Neuron (in vitro differentiated cells): ENCODE results near the gene EMC10.

Experiments
- H2AFZ ChIP-seq: one replicate; pipeline ENCODE4 v1.6.1; 2013; ENCODE audit warnings: low read depth, mild to moderate bottlenecking, inconsistent platforms, low read length, moderate library complexity
- H3K27me3 ChIP-seq: one replicate; pipeline ENCODE4 v1.6.1; 2013; ENCODE audit warnings: low read length; ENCODE audit not compliant: insufficient read depth
- H3K36me3 ChIP-seq: one replicate; pipeline ENCODE4 v1.6.1; 2013; ENCODE audit warnings: low read length; ENCODE audit not compliant: insufficient read depth
- H3K4me1 ChIP-seq: one replicate; pipeline ENCODE4 v1.6.1; 2013; ENCODE audit warnings: low read length; ENCODE audit not compliant: insufficient read depth
- H3K4me3 ChIP-seq: 2 replicates; pipeline ENCODE4 v1.5.1; 2013; ENCODE audit warnings: mild to moderate bottlenecking, low read length, moderate library complexity
- H3K9me3 ChIP-seq: one replicate; pipeline ENCODE4 v1.6.1; 2013; ENCODE audit warnings: low read length

EMC10 gene

DNA sequence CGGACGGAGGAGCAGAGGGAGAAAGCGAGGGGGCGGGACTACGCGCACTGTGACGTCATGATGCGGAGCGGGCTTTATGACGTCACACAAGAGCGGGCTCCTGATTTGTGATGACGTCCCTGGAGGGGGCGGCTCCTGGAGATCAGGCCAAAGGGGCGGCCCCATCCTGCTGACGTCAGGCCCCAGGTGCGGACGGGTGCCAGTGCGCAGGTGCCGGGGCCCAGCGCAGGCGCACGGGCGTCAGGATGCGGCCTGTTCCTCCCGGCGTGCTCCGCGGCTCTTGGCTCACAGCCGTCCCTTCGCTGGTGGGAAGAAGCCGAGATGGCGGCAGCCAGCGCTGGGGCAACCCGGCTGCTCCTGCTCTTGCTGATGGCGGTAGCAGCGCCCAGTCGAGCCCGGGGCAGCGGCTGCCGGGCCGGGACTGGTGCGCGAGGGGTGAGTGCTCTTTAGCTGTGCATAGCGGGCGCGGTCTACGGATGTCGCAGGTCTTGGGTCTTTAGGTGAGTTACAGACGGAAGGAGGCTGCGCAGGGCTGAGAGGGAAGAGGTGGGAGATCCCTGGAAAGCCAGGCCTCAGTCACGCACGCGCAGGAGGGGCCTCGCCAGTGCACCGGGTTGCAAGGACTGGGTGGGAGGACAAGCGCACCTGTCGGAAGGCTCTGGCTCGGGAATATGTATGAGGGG is at the start of gene EMC10, which contains the start of gene GARIN5A:
TSS of gene EMC10 (plus strand) at position 284 of the 683 bp plus-strand sequence. CDS start at position 322, 38 bp downstream.
TSS of gene GARIN5A (minus strand) at position 625 of the 683 bp plus-strand sequence. CDS start at position 165, 460 bp downstream.
- Histone ChIP-seq H3K27me3 (no peaks in the 10 kb centered on the region), H3K36me3 (peaks cover 12% of the 10 kb centered on the region), H3K4me1 (peaks cover 5% of the 10 kb centered on the region)

DNA sequence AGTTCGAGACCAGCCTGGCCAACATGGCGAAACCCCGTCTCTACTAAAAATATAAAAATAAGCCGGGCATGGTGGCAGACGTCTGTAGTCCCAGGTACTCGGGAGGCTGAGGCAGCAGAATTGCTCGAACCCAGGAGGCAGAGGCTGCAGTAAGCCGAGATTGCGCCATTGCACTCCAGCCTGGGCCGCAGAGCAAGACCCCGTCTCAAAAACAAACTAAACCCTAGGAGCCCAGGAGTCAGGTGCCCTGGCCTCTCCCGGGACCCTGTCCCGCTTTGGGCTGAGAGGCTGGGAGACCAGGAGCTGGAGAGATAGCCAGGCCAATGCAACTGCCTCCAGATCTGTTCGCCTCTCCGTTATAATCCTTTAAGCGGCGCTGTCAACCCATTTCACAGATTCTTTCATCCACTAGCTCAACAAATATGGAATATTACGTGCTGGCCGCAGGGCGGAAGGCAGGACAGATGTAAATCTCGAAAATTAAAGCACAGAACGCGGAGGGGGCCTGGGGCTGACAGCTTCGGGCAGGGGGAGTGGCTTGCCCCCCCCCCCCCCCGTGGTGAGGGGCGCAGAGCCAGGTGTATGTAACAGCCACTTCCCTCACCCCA is 48.9 kb upstream of the EMC10 start:
- H3K36me3 ChIP-seq, result no peaks in the 10 kb centered on the region

More for the DNA sequence above, at the start of gene EMC10, which contains the start of gene GARIN5A:
- peak within 1 kb of the TSS; percentile 70 for H3K4me3 ChIP-seq
- H2AFZ ChIP-seq, result peak within 1 kb of the TSS; percentile 92
- H3K9me3 ChIP-seq, result peaks cover 23% of the 10 kb centered on the region

DNA sequence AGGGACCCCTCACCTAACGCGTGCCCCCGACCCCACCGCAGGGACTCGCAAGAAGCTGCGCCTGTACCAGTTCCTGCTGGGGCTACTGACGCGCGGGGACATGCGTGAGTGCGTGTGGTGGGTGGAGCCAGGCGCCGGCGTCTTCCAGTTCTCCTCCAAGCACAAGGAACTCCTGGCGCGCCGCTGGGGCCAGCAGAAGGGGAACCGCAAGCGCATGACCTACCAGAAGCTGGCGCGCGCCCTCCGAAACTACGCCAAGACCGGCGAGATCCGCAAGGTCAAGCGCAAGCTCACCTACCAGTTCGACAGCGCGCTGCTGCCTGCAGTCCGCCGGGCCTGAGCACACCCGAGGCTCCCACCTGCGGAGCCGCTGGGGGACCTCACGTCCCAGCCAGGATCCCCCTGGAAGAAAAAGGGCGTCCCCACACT is 48.3 kb upstream of the EMC10 start:
- Histone ChIP-seq H3K36me3 (no peaks in the 10 kb centered on the region), H3K27me3 (peaks cover 28% of the 10 kb centered on the region), H3K4me1 (peaks cover 9% of the 10 kb centered on the region), H3K9me3 (no peaks in the 10 kb centered on the region), H2AFZ (no peak overlapping the region), H3K4me3 (no peak overlapping the region)

More for the DNA sequence above, 48.9 kb upstream of the EMC10 start:
- H3K27me3 ChIP-seq, result peaks cover 22% of the 10 kb centered on the region
- no peak overlapping the region for H3K4me3 ChIP-seq
- H3K4me1 ChIP-seq, result peaks cover 7% of the 10 kb centered on the region
- no peaks in the 10 kb centered on the region for H3K9me3 ChIP-seq
- no peak overlapping the region for H2AFZ ChIP-seq

DNA sequence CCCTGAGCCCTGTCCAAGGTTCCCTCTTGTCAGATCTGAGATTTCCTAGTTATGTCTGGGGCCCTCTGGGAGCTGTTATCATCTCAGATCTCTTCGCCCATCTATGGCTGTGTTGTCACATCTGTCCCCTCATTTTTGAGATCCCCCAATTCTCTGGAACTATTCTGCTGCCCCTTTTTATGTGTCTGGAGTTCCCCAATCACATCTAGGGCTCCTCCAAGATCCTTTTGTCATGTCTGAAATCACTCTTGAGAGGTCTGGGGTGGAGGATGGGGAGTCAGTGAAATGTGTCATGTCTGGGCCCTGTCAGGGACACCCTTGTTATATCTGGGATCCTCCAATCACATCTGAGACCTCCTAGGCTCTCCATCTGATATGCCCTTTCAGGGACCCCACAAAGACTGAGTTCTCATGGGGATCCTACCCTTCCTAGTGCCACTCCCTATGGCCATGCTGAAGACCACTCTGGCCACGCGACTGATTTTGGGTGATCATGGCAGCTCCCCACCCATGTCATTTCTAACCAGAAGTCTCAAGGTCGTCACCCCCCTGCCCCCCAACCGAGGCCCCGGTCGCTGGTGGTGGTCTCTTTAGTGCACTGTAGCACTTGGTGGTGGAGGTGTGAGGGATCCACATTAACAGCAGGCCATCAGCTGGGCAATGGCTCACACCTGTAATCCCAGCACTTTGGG is 47.4 kb upstream of the EMC10 start:
- no peaks in the 10 kb centered on the region for H3K36me3 ChIP-seq
- H3K4me1 ChIP-seq, result peaks cover 9% of the 10 kb centered on the region
- H2AFZ ChIP-seq, result no peak overlapping the region
- H3K9me3 ChIP-seq, result no peaks in the 10 kb centered on the region
- peaks cover 29% of the 10 kb centered on the region for H3K27me3 ChIP-seq
- no peak overlapping the region for H3K4me3 ChIP-seq

DNA sequence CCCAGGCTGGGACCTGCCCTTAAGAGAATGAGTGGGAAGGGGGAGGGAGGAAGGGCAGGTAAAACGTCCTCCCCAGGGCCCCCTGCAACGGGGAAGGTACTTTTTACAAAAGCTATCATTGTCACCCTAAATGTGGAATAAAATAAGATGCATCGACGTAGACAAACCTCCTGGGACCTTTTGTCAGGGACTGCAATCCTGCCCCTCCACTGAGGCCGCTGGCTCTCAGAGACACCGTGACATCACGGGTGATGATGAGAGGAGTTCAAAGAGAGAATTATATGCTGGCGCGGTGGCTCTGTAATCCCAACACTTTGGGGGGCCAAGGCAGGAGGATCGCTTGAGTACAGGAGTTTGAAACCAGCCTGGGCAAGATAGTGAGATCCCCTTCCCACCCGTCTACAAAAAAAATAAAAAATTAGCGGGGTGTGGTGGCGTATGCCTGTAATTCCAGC is 45.4 kb upstream of the EMC10 start:
- Histone ChIP-seq H3K36me3 (no peaks in the 10 kb centered on the region), H3K4me3 (peak overlapping the region; percentile 53), H2AFZ (peak overlapping the region; percentile 55), H3K9me3 (no peaks in the 10 kb centered on the region), H3K4me1 (peaks cover 9% of the 10 kb centered on the region), H3K27me3 (peaks cover 29% of the 10 kb centered on the region)

DNA sequence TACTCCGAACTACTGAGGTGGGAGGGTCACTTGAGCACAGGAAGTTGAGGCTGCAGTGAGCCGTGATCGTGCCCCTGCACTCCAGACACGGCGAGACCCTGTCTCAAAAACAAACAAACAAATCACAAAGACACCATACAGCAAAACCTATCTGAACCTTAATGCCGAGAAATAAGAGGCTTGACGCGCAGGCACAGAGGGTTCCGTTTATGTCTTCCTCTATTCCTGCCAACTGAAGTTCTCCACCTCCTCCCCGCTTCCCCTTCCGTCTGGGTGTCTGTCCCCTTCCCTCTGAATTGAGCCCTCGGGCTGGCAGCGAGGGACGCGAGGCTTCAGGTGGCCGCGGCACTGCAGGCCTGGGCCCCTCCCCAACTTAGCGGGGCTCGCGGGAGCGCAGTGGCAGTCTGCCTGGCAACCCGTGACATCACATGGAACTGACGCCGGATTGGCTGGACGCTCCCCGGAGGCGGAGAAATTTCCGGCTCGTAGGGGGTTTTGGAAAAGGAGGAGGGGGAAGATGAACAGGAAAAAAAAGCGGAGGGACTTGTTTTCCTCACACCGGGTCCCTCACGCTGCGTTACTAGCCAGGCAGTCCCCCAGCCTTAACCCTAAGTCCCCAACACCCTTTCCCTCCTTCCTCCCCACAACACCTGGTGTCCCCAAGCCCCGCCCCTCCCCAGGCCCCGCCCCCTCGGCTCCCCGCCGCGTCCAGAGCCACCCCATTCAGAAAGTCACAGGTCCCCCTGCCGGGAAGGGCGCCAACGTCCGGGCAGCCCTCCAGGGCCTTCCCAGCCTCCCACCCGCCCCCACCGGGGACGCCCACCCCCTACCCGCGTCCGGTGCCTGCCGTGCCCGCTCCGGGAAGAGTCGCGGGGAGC is 44.7 kb upstream of the EMC10 start:
- H2AFZ ChIP-seq, result peak overlapping the region; percentile 55
- H3K4me3 ChIP-seq, result peak overlapping the region; percentile 53
- H3K27me3 ChIP-seq, result peaks cover 31% of the 10 kb centered on the region
- H3K4me1 ChIP-seq, result peaks cover 9% of the 10 kb centered on the region
- H3K36me3 ChIP-seq, result no peaks in the 10 kb centered on the region
- H3K9me3 ChIP-seq, result no peaks in the 10 kb centered on the region

DNA sequence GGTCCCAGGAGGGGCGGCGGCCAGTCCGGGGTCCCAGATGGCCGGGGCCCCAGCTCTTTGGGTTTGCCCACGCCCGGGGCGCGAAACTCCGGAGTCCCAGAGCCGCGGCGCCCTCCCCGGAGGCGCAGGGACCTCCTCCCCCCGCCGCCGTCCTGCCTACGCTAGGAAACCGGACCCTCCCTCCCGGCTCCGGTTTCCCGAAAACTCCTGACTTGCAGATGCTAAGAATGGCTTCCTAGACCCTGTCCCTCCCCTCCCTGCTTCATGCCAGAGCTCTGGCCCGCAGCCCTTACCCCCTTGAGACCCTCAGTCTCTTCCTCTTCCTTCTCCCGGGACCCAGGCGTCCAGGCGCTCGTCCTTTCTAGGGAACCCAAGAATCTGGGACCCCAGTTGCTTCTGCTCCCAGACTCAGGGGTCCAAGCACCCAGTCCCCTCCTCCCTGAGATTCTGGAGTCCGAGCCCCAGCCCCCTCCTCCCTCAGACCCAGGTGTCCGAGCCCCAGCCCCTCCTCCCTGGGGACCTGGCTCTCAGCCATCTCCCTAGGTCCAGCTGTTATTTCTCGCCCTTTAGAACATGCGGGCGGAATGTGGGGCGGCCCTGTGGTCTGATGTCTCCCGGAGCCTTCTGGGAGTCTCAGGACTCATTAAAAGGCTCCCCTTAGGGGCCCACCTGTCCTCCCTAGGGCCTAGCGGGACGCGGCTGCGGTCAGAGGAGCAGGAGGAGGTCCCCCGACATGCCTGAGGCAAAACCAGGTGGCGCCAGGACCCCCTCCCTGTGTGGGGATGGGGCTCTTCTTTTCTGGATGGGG is 43.9 kb upstream of the EMC10 start, which contains the start of gene MYBPC2:
TSS of gene MYBPC2 (plus strand) at position 672 of the 808 bp plus-strand sequence. CDS start at position 734, 62 bp downstream.
- no peaks in the 10 kb centered on the region for H3K36me3 ChIP-seq
- peaks cover 35% of the 10 kb centered on the region for H3K27me3 ChIP-seq
- peak within 1 kb of the TSS; percentile 55 for H2AFZ ChIP-seq
- no peaks in the 10 kb centered on the region for H3K9me3 ChIP-seq
- peak within 1 kb of the TSS; percentile 53 for H3K4me3 ChIP-seq
- peaks cover 9% of the 10 kb centered on the region for H3K4me1 ChIP-seq

DNA sequence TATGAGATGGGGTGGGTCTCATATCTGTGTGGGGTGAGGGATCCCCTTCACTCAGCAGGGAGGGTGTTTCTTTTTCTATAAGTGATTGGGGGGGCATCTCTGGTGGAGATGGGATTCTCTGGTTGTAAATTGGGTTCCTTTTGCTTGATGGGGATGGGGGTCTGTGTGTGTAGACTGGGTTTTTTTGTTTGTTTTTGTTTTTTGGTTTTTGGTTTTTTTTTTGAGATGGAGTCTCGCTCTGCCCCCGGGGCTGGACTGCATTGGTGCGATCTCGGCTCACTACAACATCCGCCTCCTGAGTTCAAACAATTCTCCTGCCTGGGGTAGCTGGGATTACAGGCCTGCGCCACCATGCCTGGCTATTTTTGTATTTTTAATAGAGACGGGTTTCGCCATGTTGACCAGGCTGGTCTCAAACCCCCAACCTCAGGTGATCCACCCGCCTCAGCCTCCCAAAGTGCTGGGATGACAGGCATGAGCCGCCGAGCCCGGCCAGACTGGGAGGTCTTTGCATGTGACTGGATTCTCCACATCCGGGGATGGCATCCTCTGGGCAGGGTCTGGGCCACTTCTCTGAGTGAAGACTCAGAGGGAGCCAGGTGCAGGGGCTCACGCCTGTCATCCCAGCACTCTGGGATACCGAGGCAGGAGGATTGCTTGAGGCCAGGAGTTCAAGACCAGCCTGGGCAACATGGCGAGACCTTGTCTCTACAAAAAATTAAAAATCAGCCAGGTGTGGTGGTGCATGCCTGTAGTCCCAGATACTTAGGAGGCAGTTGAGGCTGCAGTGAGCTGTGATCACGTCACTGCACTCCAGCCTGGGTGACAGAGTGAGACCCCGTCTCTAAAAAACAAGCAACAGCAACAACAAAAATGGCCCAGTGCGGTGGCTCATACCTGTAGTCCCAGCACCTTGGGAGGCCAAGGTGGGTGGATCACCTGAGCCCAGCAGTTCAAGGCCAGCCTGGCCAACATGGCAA is 42.8 kb upstream of the EMC10 start:
- no peak overlapping the region for H2AFZ ChIP-seq
- H3K4me3 ChIP-seq, result no peak overlapping the region
- H3K9me3 ChIP-seq, result no peaks in the 10 kb centered on the region
- H3K27me3 ChIP-seq, result peaks cover 33% of the 10 kb centered on the region
- peaks cover 9% of the 10 kb centered on the region for H3K4me1 ChIP-seq
- no peaks in the 10 kb centered on the region for H3K36me3 ChIP-seq

DNA sequence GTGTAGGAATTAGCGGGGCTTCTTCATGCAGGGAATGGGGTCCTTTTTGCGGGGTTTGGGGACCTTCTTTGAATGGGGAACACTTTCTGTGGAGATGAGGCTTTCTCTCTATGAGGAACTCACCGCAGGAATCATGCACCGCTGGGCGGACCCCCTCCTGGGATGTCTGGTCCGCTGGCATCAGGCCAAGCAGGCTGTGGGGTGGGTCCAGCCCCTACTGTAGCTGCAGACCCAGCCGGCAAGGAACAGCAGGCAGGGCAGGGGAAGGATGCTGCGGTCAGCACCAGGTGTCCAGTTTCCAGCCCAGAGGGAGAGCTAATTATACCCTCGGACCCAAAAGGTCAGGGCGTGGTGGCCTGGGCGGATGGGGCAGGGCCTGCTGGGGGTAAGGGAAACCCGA is 41.8 kb upstream of the EMC10 start:
- Histone ChIP-seq H2AFZ (no peak overlapping the region), H3K4me3 (no peak overlapping the region), H3K27me3 (peaks cover 25% of the 10 kb centered on the region), H3K9me3 (peaks cover 2% of the 10 kb centered on the region), H3K4me1 (peaks cover 9% of the 10 kb centered on the region), H3K36me3 (no peaks in the 10 kb centered on the region)

DNA sequence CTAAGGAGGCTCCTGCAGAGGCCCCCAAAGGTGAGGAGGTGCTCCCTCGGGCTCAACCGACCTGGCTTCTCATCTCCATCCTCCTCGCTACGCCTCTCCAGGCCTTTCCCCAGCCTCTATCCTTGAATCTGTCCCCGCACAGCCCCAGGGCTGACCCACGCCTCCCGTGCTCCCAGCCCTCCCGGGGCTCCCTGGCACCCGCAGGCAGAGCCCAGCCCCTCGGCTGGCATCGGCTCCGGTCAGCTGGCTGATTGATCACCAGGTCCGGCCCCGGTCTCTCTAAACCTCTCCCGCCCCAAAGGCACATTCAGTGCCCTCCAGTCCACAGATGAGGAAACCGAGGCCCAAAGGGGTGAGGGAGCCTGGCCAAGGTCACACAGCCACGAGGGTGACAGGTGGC is 41.1 kb upstream of the EMC10 start:
- H3K27me3 ChIP-seq, result peaks cover 21% of the 10 kb centered on the region
- no peaks in the 10 kb centered on the region for H3K36me3 ChIP-seq
- H3K4me3 ChIP-seq, result no peak overlapping the region
- H3K4me1 ChIP-seq, result peaks cover 9% of the 10 kb centered on the region
- peaks cover 2% of the 10 kb centered on the region for H3K9me3 ChIP-seq
- no peak overlapping the region for H2AFZ ChIP-seq

DNA sequence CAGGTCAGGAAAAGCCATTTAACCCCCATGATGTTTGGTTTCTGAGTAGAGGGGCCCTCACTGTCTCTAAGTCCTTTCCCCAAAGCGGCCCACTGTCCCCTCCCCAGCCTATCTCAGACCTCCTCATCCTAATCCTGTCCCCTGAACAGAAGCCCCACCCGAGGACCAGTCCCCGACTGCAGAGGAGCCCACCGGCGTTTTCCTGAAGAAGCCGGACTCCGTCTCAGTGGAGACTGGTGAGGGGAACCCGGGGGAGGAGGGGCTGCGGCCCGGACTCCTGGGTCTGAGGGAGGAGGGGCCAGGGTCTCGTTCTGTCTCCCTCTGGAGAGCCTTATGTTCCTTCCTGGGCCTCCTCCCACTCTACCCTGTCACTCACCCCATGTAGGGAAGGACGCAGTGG is 40.7 kb upstream of the EMC10 start:
- peaks cover 2% of the 10 kb centered on the region for H3K9me3 ChIP-seq
- no peaks in the 10 kb centered on the region for H3K36me3 ChIP-seq
- peaks cover 10% of the 10 kb centered on the region for H3K4me1 ChIP-seq
- no peak overlapping the region for H3K4me3 ChIP-seq
- peaks cover 20% of the 10 kb centered on the region for H3K27me3 ChIP-seq
- no peak overlapping the region for H2AFZ ChIP-seq
